Myocyte (in vitro differentiated cells): ENCODE results near the gene SREBF1. TPM values are rescaled to one million over a fixed set of nuclear protein-coding genes. Genes with fewer than 3 reads are reported as not detected.

Experiments used
- DNase-seq: peaks from one replicate; pipeline ENCODE4 v3.0.0-alpha.2; 2012; ENCODE audit warnings: low read depth
- total RNA-seq: library from RNA; depleted of rRNA; stranded (reverse); fragments of >200 nt; gene quantifications from 2 replicates; pipeline ENCODE4 v1.2.3, GENCODE V29; 2014

SREBF1 gene
- total RNA-seq, 1 donor from 2014 or later, result 348 TPM

- peak; percentile 71 for DNase-seq
Observed at GRCh38 chr17:17859909-17860765, 23.4 kb upstream of the SREBF1 start.

DNA sequence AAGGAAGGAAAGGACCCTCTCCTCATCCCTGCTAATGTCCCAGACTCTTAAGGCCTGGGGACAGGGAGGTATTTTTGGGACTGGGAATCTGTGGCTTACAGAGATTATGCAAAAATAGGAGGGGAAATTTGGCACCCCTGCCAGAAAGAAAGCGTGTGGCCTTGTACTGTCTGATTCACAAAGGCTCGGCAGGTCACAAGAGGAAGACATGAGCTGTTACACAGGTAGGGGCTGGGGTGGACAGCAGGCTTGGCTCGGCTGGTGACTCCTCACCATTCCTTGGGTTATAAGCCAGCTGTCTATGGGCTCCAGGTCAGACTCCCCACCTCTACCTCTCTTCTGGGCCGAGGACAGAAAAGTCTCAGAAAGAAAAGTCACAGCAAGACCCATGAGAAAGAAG lies 20.7 kb upstream of the SREBF1 start:
- DNase-seq, result no peak

GRCh38 chr17:17856386-17856785 lies 19.6 kb upstream of the SREBF1 start:
- no peak for DNase-seq

DNA sequence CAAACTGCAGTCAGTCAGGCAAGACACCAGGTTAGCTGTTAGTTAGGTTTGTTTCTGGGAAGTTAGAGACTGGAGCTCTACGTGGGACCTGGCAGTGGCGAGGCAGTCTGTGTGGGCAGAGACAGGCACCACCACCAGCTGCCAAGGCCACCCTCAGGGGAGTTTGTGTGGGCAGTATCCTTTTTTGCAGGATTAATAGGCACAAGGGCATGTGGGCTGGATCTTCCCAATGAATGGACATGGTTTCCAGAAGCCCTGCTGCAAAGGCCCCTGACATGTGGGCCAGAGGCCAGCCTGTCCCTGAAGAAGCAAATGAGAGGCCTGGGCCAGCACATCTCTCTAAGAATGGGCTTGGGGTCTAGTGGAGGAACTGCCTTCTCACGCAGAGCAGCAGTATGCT lies 19.2 kb upstream of the SREBF1 start:
- peak; percentile 92 for DNase-seq

- no peak for DNase-seq
Observed at GRCh38 chr17:17853811-17854447, 17.1 kb upstream of the SREBF1 start.

DNA sequence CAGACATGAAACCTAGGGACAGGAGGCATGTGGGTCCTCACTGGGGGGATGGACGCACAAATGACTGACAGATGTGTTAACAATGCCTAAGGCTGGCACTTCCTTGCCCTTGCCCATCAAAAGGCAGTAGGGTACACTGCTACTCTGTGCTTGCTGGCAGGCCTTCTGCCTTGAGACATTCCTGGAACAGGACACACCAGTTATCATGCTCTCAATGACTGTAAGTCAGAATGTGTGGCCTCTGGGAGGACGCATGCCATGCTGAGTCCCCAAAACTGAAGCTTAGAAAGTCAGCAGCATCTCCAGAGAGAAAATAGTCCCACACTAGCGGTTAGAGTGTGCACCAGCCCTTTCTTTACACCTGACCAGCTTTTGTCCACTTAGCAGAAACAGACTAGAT lies 16.1 kb upstream of the SREBF1 start:
- DNase-seq, result no peak

DNA sequence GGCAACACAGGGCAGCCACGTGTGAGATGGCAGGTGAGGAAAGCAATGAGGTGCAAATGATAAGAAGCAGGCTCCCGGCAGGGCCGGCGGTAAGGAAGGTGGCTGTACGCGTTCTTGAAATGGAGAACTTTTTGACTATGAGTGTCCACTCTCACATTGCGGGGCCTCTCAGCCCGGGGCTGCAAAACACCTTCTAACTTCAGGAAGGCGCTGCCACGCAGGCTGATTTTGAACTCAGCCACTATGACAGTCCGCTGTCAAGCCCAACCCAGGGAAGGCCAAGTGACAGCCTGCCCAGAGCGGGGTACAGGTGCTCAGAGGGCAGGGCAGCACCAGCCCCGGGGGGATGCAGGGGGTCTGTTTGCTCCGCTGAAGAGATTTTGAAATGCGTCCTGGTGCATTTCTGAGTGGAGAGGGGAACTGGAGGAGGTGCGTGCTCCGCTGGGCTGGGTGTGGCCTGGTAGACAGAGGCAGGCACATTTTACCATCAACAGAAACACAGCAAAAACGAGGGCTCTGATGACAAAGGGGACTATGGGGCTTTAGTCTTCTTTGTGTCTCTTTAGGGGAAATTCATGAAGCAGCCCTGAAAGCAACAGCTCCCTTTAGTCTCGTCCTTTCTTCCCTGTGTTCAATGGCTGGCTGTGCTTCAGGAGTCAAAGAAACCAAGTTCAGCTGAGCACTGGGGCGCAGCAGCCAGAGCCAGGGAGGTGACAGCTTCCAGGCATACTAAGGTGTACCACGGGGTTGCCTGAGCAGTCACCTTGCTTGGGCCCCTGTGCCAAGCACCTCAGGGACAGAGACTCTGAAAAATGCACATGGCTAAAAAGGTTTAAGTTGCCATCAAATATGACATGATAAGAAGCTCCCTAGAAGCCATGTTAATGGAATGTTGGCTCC lies 14.6 kb upstream of the SREBF1 start:
- DNase-seq, result no peak

- DNase-seq, result peak; percentile 66
Observed at GRCh38 chr17:17849845-17850373, 13.1 kb upstream of the SREBF1 start.

DNA sequence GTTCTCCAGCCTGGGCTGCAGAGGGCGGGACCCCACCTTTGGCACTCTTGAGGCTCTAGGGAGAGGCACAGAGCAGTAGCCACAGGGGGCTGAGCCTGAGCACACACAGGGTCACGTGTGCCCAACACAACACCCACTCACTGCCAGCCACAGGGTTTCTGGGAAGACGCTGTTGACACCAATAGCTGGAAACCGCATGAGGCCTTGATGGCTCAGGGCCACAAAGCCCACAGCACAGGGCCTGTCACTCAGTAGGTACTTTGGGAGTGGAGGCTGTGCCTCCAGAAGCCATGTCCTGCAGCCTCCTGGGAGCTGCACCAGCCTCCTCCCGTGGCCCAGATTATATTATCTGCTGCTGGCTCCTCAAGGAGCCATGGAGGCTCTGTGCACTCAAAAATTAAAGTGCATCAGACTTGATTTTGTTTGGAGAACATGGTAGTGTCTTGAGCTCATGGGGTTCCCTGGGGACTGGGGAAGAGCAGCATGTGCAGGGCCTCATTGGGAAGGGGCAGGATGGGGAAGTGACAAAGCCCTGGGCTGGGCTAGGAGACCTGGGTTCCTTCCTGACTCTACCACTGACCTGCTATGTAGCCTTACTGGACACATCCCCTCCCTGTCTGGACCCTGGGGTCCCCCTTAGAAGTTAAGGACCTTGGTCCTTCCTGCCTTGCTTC lies 12.5 kb upstream of the SREBF1 start:
- DNase-seq, result peak; percentile 93

- no peak for DNase-seq
Observed at GRCh38 chr17:17848311-17849082, 11.7 kb upstream of the SREBF1 start.

GRCh38 chr17:17847726-17848125 lies 10.9 kb upstream of the SREBF1 start:
- no peak for DNase-seq

- no peak for DNase-seq
Observed at GRCh38 chr17:17847118-17847689, 10.4 kb upstream of the SREBF1 start.

GRCh38 chr17:17846645-17847044 lies 9.9 kb upstream of the SREBF1 start:
- DNase-seq, result no peak

DNA sequence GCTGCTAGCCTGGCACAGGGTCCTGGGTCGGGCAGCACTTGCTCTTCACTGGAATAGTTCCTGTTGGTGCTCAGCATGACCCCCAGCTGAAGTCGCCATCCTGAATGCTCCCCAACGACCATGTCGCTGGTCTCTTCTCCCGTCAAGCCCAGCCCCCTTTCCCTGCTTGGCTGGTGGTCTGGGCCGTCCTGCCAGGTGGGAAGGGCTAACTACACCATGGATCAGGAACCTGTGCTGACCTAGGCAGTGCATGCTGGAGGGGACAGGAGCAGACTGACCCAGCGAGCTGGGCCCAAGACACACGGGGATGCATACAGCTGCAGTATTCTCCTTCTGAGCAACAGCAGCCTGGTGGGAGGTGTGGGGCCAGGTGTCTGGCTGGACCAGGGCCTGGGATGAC lies 9.2 kb upstream of the SREBF1 start:
- no peak for DNase-seq

DNA sequence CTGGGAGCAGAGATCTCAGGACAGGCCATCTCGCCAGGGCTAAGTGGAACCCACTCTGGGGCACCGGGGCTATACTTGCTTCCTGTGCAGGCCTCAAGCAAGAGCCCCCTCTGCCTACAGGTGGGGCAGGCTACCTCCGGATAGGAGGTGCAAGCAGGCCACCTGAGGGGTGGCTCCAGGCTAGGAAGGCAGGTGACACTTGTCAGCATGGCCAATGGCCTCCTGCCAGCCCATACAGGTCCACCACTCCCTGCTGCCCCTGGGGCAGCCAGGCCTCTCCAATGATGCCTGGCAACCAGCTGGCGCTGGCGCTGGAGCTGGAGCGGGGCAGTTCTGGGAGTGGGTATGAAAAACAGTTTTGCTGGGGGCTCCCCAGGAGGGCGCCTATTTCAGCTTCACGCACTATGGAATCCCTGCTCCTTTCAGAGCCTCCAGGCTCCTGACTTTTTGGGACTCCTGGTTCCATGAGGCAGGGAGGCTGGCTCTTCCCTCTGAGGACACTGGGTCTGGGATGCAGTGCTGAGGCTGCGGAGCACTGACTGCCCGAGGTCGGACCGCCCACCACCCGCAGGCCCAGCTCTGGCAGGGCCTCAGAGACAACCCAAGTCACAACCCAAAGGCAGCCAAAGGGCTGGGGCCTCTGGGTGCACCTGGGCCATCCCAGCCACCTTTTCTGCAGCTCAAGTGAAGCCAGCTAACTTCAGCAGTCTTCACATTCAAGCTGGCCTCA lies 8.4 kb upstream of the SREBF1 start:
- DNase-seq, result no peak

- no peak for DNase-seq
Observed at GRCh38 chr17:17844500-17844899, 7.7 kb upstream of the SREBF1 start.

GRCh38 chr17:17844079-17844478 lies 7.3 kb upstream of the SREBF1 start:
- no peak for DNase-seq

DNA sequence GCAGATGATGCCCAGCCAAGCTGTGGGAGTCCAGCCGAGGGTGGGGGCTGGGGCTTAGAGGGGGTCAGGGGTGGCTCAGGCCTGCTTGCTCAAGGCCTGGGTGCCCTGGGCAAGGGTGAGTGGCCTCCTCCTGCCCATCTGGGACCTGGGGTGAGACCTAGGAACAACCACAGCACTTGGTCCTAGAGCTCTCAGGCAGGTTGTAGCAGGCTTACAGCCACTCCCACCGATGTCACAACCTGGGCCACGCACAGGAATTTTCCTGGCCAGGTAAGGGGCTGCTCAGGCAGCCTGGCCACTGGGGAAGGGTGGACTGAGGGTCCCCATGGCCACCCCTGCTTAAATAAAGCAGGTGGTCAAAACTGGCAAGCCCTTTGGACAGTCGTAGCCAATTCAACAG lies 6.3 kb upstream of the SREBF1 start:
- no peak for DNase-seq
